CD4-positive, alpha-beta memory T cell (primary cell): Measurements from ENCODE around the gene CRAMP1. TPM values are rescaled to one million over a fixed set of nuclear protein-coding genes. Genes with fewer than 3 reads are reported as not detected.
"Not testable (repeated sequence)": the region's sequence is repeated elsewhere in the genome, so short reads cannot be mapped to it uniquely, and the experiment has no call there.

Experiments
- CTCF ChIA-PET: fragments of 350-600 bp; sonication (Branson Sonifier 250); formaldehyde crosslinking; loops from one replicate; lab custom pipeline; 2021; ENCODE audit warnings: inconsistent platforms; ENCODE audit not compliant: partially characterized antibody; lab: Charles Lee
- POLR2A ChIA-PET: fragments of 350-600 bp; sonication (Branson Sonifier 250); formaldehyde crosslinking; loops from one replicate; lab custom pipeline; 2021; ENCODE audit not compliant: partially characterized antibody; lab: Charles Lee
- DNase-seq, 5 donors: peaks; one replicate each; pipeline versions ENCODE4 v3.0.0 to v3.0.0-alpha.2; 2020 to 2022; ENCODE audit warnings: mixed read lengths in 1 of 5
- H3K27ac ChIP-seq: one replicate; pipeline ENCODE4 v1.7.0; 2013; ENCODE audit warnings: low read depth, low read length
- H3K27me3 ChIP-seq: 2 replicates; pipeline ENCODE4 v1.7.0; 2013; ENCODE audit warnings: mild to moderate bottlenecking, low read length, moderate library complexity; ENCODE audit not compliant: insufficient read depth
- H3K36me3 ChIP-seq: 2 replicates; pipeline ENCODE4 v1.7.0; 2013; ENCODE audit warnings: mild to moderate bottlenecking, low read length, moderate library complexity; ENCODE audit not compliant: insufficient read depth
- H3K4me1 ChIP-seq: 2 replicates; pipeline ENCODE4 v1.7.0; 2013; ENCODE audit warnings: mild to moderate bottlenecking, low read length, moderate library complexity; ENCODE audit not compliant: insufficient read depth
- H3K4me3 ChIP-seq, 2 donors: one replicate each; pipeline ENCODE4 v1.7.0; 2013; ENCODE audit warnings: low read length in 2 of 2, mild to moderate bottlenecking in 1 of 2
- H3K9me3 ChIP-seq, 2 donors: one replicate each; pipeline ENCODE4 v1.7.0; 2013; ENCODE audit warnings: low read length in 2 of 2, control low read depth in 1 of 2; ENCODE audit not compliant: control insufficient read depth in 1 of 2
- H3K27ac Mint-ChIP-seq, 7 donors: one replicate each; pipeline ENCODE4 v1.8.0; 2020 to 2021; ENCODE audit warnings: mixed read lengths in 7 of 7, mild to moderate bottlenecking in 6 of 7, inconsistent platforms in 3 of 7, moderate library complexity in 3 of 7
- H3K27me3 Mint-ChIP-seq, 2 donors: one replicate each; pipeline ENCODE4 v1.8.0; 2020 to 2021; ENCODE audit warnings: mixed read lengths in 2 of 2
- H3K36me3 Mint-ChIP-seq, 2 donors: one replicate each; pipeline ENCODE4 v1.8.0; 2020 to 2021; ENCODE audit warnings: mixed read lengths in 2 of 2, inconsistent platforms in 1 of 2, mild to moderate bottlenecking in 1 of 2
- H3K4me1 Mint-ChIP-seq, 4 donors: one replicate each; pipeline ENCODE4 v1.8.0; 2020 to 2021; ENCODE audit warnings: mixed read lengths in 4 of 4, mild to moderate bottlenecking in 1 of 4
- H3K4me3 Mint-ChIP-seq, 8 donors: one replicate each; pipeline ENCODE4 v1.8.0; 2020 to 2021; ENCODE audit warnings: mixed read lengths in 8 of 8, mild to moderate bottlenecking in 7 of 8, moderate library complexity in 6 of 8, inconsistent platforms in 3 of 8
- H3K9me3 Mint-ChIP-seq, 8 donors: one replicate each; pipeline ENCODE4 v1.8.0; 2020 to 2021; ENCODE audit warnings: mixed read lengths in 8 of 8, mild to moderate bottlenecking in 5 of 8, inconsistent platforms in 3 of 8, moderate library complexity in 1 of 8
- intact Hi-C: fragments of 100-400 bp; cut with micrococcal nuclease; formaldehyde crosslinking; loops from one replicate; pipeline ENCODE4 v1.15.1; 2023
- polyA plus RNA-seq, 2 donors: library from polyadenylated mRNA; unstranded; fragments of 300-500 nt; fragmentation: Illumina TruSeq; gene quantifications; one replicate each; pipeline ENCODE4 v1.2.3, GENCODE V29; 2021
- total RNA-seq, 2 experiments: library from RNA; stranded (reverse); gene quantifications; one replicate each; pipeline ENCODE4 v1.2.3, GENCODE V29; 2021

Gene CRAMP1
- total and polyA plus RNA-seq, 4 experiments from 2014 or later: 0.55 to 33.8 (median 16.2) TPM

DNA sequence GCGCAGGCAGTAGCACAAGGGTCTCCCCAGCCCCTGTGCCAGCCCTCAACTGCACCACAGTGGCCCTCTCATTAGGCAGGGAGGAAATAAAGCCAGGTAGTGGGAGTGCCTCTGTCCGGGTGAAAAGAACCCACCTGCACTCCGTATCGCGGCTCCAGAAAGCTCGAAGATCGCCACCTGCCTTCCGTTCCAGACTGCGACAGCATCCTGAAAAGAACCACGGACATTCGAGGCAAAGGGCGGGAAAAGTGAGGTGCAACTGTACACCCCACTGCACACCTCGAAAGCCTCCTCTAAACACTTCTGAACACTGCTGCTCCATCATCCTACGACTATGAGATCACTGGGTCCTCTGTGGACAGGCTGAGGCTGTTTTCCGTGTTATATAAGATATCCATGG lies 29.0 kb upstream of the CRAMP1 start:
- ChIA-PET POLR2A (no interaction called here), CTCF (no interaction called here)
- Histone ChIP-seq H3K27ac (no peak overlapping the region), H3K27me3 (no peaks in the 10 kb centered on the region), H3K4me1 (no peaks in the 10 kb centered on the region), H3K9me3 (no peaks in the 10 kb centered on the region), H3K4me3 (no peak overlapping the region), H3K36me3 (no peaks in the 10 kb centered on the region)
- no peaks in the 10 kb centered on the region for H3K27me3 Mint-ChIP-seq
- no peak overlapping the region for H3K27ac Mint-ChIP-seq
- intact Hi-C loops: no loop called here
- H3K4me3 Mint-ChIP-seq: no peak overlapping the region
- peaks cover 0 to 1% of the 10 kb centered on the region in 2 donors for H3K36me3 Mint-ChIP-seq
- DNase-seq: no peak
- H3K9me3 Mint-ChIP-seq: no peaks in the 10 kb centered on the region
- peaks cover 0 to 1% (median 0%) of the 10 kb centered on the region in 4 donors for H3K4me1 Mint-ChIP-seq

DNA sequence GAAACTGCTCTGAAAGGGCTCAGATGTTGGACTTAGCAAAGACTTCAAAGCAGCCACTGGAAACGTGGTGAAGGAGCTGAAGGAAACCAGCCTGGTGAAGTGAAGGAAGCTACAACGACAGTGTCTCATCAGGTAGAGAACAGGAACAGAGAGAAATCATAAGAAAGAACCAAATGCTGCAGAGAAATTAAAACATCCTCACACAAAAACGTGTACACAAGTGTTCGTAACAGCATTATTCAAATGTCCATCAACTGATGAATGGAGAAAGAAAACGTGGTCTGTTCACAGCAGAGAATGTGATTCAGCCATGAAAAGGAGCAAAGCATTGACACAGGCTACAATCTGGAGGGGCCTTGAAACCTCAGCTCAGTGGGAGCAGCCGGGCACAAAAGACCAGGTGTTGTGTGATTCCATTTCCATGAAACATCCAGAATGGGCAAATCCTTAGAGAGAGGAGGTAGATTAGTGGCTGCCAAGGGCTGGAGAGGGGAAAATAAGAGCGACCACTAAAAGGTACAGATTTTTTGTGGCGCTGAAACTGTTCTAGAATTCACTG lies 27.2 kb upstream of the CRAMP1 start:
- ChIA-PET POLR2A (no interaction called here), CTCF (no interaction called here)
- no peaks in the 10 kb centered on the region for H3K27me3 Mint-ChIP-seq
- peaks cover 0 to 1% of the 10 kb centered on the region in 2 donors for H3K36me3 Mint-ChIP-seq
- Histone ChIP-seq H3K27me3 (no peaks in the 10 kb centered on the region), H3K4me3 (no peak overlapping the region), H3K27ac (no peak overlapping the region), H3K9me3 (no peaks in the 10 kb centered on the region), H3K4me1 (no peaks in the 10 kb centered on the region), H3K36me3 (no peaks in the 10 kb centered on the region)
- intact Hi-C loops: no loop called here
- no peak for DNase-seq
- H3K27ac Mint-ChIP-seq: peak overlapping the region in 1 of 7 donors; percentile 48
- H3K4me1 Mint-ChIP-seq: no peaks in the 10 kb centered on the region
- H3K4me3 Mint-ChIP-seq: no peak overlapping the region
- no peaks in the 10 kb centered on the region for H3K9me3 Mint-ChIP-seq

DNA sequence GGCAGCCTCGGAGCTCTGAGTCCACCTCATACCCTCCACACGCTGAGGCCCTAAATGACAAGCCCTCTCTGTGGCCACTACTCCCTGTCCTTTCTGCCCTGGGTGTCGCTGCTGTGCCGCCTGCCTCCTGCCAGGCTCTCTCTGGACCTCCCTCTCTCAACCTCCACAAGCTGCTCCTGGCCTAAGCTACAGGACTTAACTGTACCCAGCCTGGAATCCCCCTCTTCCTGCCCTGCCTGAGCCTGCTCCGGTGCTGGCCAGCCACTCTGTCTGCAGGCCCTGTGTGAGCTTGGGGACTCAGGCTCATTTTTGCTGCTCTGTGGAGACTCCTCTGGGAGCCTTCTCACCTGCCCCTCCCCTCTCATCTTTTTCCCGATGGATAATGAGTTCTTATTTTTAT lies 21.8 kb upstream of the CRAMP1 start:
- H3K9me3 Mint-ChIP-seq: no peaks in the 10 kb centered on the region

DNA sequence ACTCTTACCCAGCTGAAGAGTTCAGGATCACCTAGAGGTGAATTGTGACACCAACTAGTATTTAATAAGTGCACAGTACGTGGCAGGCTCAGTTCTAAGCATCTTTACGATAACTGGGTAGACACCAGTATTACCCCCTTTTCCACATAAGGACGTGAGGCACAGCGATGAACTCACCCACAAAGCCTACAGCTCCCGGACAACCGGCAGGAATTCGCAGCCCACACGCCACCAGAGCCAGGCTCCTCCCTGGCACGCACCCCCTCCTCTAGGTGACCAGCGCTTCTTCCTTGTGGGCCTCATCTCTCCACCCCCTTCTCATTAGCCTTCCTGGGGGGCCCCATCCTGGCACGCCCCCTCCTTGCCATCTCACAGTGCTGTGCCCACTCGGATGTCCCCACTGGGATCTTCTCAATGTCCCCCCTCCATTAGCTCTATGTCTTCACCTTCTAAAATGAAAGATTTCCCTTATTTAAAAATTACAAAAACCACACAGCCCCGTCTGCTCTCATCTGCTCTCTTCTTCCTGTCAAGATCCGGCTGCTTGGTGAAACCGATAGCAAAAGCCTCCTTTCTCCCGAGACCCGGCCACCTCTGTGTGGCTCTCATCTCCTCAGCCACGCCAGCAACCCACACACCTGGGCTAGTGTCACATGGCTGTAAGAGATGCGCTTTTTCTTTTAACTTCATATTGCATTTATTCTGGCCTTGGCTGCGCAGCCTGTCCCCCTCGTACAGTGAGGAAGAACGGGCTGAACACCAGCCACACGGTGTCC lies 21.0 kb upstream of the CRAMP1 start:
- H3K36me3 ChIP-seq: no peaks in the 10 kb centered on the region
- H3K9me3 Mint-ChIP-seq: no peaks in the 10 kb centered on the region
- H3K4me1 Mint-ChIP-seq: peaks cover 0 to 2% (median 0%) of the 10 kb centered on the region in 4 donors
- H3K27me3 Mint-ChIP-seq: no peaks in the 10 kb centered on the region
- ChIA-PET CTCF (interaction anchor here (0.6 kb wide), 1 partner anchor 222 kb away, joined by 3 read pairs; no protein-coding TSS in a partner anchor), POLR2A (interaction anchor here (0.8 kb wide), 1 partner anchor 115 kb away, joined by 3 read pairs; the partner anchor contains the start of gene MAPK8IP3)
- DNase-seq: no peak
- peak overlapping the region in 1 of 7 donors; percentile 74 for H3K27ac Mint-ChIP-seq
- H3K4me1 ChIP-seq: no peaks in the 10 kb centered on the region
- no peak overlapping the region for H3K4me3 ChIP-seq
- no peaks in the 10 kb centered on the region for H3K27me3 ChIP-seq
- H3K36me3 Mint-ChIP-seq: no peaks in the 10 kb centered on the region
- no peaks in the 10 kb centered on the region for H3K9me3 ChIP-seq
- intact Hi-C loops: no loop called here
- no peak overlapping the region for H3K4me3 Mint-ChIP-seq
- H3K27ac ChIP-seq: no peak overlapping the region

More for the DNA sequence above, 21.8 kb upstream of the CRAMP1 start:
- CTCF ChIA-PET: no interaction called here
- Mint-ChIP-seq H3K4me1 (peaks cover 0 to 2% (median 0%) of the 10 kb centered on the region in 4 donors), H3K27me3 (no peaks in the 10 kb centered on the region), H3K4me3 (no peak overlapping the region), H3K27ac (peak overlapping the region in 1 of 7 donors; percentile 61), H3K36me3 (no peaks in the 10 kb centered on the region)
- no peaks in the 10 kb centered on the region for H3K36me3 ChIP-seq
- DNase-seq: no peak
- POLR2A ChIA-PET: interaction anchor here (0.8 kb wide), 1 partner anchor 116 kb away, joined by 3 read pairs; the partner anchor contains the start of gene MAPK8IP3
- H3K9me3 ChIP-seq: no peaks in the 10 kb centered on the region
- no peak overlapping the region for H3K4me3 ChIP-seq
- no peaks in the 10 kb centered on the region for H3K4me1 ChIP-seq
- no peaks in the 10 kb centered on the region for H3K27me3 ChIP-seq
- H3K27ac ChIP-seq: no peak overlapping the region
- intact Hi-C loops: no loop called here

DNA sequence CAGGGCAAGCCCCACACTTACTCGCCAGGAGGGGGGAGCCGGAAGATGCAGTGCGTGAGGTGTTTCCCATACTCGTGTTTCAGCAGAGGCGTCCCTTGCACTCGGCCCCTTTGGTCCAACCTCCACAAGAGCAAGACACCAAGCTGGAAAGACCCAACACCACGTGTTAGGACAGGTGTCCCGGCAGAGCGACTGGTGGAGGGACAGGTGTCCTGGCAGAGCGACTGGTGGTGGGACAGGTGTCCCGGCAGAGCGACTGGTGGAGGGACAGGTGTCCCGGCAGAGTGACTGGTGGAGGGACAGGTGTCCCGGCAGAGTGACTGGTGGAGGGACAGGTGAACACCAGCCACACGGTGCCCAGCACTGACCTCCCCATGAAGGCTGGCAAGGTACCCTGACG lies 19.7 kb upstream of the CRAMP1 start:
- Mint-ChIP-seq H3K27ac (peak overlapping the region in 1 of 7 donors; percentile 17), H3K4me3 (no peak overlapping the region), H3K9me3 (no peaks in the 10 kb centered on the region), H3K27me3 (no peaks in the 10 kb centered on the region), H3K4me1 (peaks cover 0 to 2% (median 0%) of the 10 kb centered on the region in 4 donors), H3K36me3 (no peaks in the 10 kb centered on the region)
- ChIA-PET CTCF (no interaction called here), POLR2A (no interaction called here)
- no peaks in the 10 kb centered on the region for H3K36me3 ChIP-seq
- no peaks in the 10 kb centered on the region for H3K27me3 ChIP-seq
- no peak overlapping the region for H3K27ac ChIP-seq
- no peak for DNase-seq
- no peaks in the 10 kb centered on the region for H3K9me3 ChIP-seq
- H3K4me3 ChIP-seq: no peak overlapping the region
- no peaks in the 10 kb centered on the region for H3K4me1 ChIP-seq
- intact Hi-C loops: no loop called here

DNA sequence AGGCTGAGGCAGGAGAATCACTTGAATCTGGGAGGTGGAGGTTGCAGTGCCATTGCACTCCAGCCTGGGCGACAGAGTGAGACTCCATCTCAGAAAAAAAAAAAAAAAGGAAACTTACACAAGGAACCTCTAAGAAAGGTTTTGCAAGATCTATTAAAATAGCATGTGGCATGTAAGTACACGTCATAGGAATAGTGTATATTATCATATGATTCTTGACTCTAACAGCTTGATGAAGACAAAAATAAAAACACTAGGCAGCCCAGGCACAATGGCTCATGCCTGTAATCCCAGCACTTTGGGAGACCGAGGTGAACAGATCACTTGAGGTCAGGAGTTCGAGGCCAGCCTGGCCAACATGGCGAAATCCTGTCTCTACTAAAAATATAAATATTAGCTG lies 16.6 kb upstream of the CRAMP1 start:
- intact Hi-C loops, H3K27ac Mint-ChIP-seq, H3K4me3 ChIP-seq, H3K27me3 Mint-ChIP-seq, H3K36me3 ChIP-seq, H3K4me3 Mint-ChIP-seq, H3K4me1 Mint-ChIP-seq, POLR2A ChIA-PET, H3K27me3 ChIP-seq, DNase-seq, H3K27ac ChIP-seq, CTCF ChIA-PET, H3K36me3 Mint-ChIP-seq, H3K9me3 ChIP-seq, H3K4me1 ChIP-seq, H3K9me3 Mint-ChIP-seq: not testable (repeated sequence)

DNA sequence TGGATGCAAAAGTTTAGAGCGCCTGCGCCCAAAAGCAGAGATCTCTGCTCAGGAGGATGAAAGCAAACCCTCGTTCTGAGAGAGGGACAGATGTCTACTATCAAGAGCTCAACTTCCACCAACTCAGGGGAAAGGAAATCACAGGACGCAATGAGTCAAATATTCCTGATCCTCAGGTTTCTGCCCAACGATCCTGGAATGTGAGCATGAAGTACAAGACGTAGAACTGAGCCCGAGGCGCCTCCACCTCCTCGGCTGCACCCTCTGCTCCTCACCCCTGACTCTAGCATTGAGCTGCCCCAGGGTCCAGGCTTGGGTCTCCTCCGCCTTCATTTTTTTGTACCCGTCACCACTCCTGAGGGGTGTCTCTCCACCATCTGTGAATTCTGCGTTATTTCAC lies 15.6 kb upstream of the CRAMP1 start:
- H3K4me3 ChIP-seq: no peak overlapping the region
- no peak overlapping the region for H3K27ac ChIP-seq
- H3K36me3 ChIP-seq: no peaks in the 10 kb centered on the region
- DNase-seq: no peak
- no peaks in the 10 kb centered on the region for H3K9me3 ChIP-seq
- no peak overlapping the region for H3K27ac Mint-ChIP-seq
- H3K4me3 Mint-ChIP-seq: no peak overlapping the region
- H3K4me1 ChIP-seq: no peaks in the 10 kb centered on the region
- no peaks in the 10 kb centered on the region for H3K27me3 ChIP-seq
- no peaks in the 10 kb centered on the region for H3K27me3 Mint-ChIP-seq
- ChIA-PET POLR2A (interaction anchor here (1.1 kb wide), 1 partner anchor 58 kb away, joined by 3 read pairs; no protein-coding TSS in a partner anchor), CTCF (interaction anchor here (0.6 kb wide), 1 partner anchor 15 kb away, joined by 3 read pairs; no protein-coding TSS in a partner anchor)
- peaks cover 0 to 2% (median 0%) of the 10 kb centered on the region in 4 donors for H3K4me1 Mint-ChIP-seq
- H3K9me3 Mint-ChIP-seq: no peaks in the 10 kb centered on the region
- intact Hi-C loops: no loop called here
- H3K36me3 Mint-ChIP-seq: peaks cover 0 to 6% of the 10 kb centered on the region in 2 donors
